HUDEP-2 (cell line): ENCODE measurements around the gene RIOK1.
"Not testable (repeated sequence)": the region's sequence is repeated elsewhere in the genome, so short reads cannot be mapped to it uniquely, and the experiment has no call there.

ENCODE experiments used
- DNase-seq, 76 experiments: peaks; one replicate each; lab custom pipeline; 2025; ENCODE audit not compliant: unreplicated experiment in 76 of 76; lab: John Stamatoyannopoulos, UW

The RIOK1 gene

GRCh38 chr6:7389451-7390225, at the start of gene RIOK1, which contains the start of gene CAGE1:
TSS of gene RIOK1 (plus strand) at chr6:7389808. CDS start at chr6:7390003, 195 bp downstream.
TSS of gene CAGE1 (minus strand) at chr6:7389742. CDS start at chr6:7387173, 2,569 bp downstream.
- peak; percentile 44 to 99 (median 97) for DNase-seq

DNA sequence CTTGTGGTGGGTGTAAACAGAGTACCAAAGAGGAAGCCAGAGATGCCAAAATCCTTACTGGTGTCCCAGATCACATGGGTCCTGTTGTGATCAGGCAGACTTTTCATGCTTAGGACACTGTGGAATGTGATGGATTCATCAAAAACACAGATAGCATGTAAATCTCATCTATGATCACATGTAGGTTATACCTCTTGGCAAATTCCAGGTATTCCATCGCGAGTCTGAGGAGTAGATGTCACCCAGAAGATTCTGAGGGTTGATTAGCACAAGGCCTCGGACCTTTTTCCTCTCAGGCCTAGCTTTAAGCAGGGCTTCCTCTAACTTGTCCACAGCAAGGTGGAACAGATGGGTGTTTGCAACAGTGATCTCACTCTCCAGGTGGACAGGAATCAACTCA, 48.3 kb upstream of the RIOK1 start:
- DNase-seq: no peak

DNA sequence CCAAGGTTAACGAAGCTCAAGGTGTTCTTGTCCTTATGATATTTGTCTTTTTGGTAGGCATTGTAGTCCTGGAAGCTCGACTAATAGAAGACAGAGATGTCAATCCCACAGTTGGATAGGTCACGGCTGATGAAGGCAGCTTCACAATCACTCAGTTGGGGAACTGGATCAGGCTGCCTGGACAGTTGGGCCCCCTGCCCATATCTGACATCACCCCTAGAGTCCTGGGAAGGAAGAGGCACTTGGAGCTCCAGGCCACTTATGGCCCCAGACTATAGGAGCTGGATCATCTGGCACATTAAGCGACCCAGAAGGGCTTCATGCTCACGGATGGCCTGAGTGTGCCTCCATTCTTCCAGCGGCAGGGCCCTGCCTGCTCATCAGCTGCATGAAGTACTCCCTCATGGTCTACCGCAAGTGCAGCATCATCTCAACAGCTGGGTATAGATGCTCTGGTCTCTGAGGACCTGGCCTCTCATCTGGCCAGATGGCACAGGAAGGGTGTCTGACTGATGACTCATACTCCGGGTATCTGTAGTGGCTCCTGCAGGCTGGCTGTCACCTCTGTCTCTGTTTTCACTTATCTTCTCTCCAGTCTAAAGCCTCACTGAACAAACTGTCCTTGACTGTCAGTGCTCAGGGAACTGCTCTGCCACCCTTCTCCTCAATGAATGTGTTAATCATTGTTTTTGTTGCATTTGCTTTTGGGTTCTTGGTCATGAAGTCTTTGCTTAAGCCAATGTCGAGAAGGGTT, 47.4 kb upstream of the RIOK1 start:
- DNase-seq: peak in 57 of 76 experiments; percentile 9 to 77 (median 40)

- DNase-seq: no peak
These were observed 45.8 kb upstream of the RIOK1 start for GRCh38 chr6:7343546-7344475.

GRCh38 chr6:7344773-7345450, 44.7 kb upstream of the RIOK1 start:
- DNase-seq: not testable (repeated sequence)

GRCh38 chr6:7347551-7347997, 42.0 kb upstream of the RIOK1 start:
- not testable (repeated sequence) for DNase-seq

- not testable (repeated sequence) for DNase-seq
These were observed 39.0 kb upstream of the RIOK1 start for GRCh38 chr6:7350591-7350990.

- DNase-seq: peak in 13 of 76 experiments; percentile 8 to 63 (median 33)
These were observed 37.7 kb upstream of the RIOK1 start for GRCh38 chr6:7351916-7352315.

- DNase-seq: no peak
These were observed 22.2 kb upstream of the RIOK1 start for GRCh38 chr6:7367408-7367807.

- DNase-seq: no peak
These were observed 15.9 kb upstream of the RIOK1 start for GRCh38 chr6:7373739-7374138.

DNA sequence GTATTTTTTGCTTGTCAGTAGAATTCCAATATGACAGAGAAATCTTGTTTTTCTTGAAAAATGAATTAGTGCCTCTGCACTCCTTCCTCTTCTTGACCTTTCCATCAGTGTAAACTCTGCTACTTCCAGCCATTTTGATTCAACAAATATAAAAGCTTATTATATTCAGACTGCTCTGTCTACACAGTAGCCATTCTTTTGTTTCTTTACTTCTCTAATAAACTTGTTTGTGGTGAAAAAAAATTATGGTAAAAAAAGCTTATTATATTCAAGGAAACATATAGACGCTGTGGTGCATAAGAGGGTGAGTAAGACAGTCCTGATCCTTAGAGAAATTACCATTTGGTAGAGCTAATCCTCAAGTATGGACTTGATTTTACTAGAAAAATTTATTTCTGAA, 11.6 kb upstream of the RIOK1 start:
- no peak for DNase-seq

GRCh38 chr6:7378740-7379139, 10.9 kb upstream of the RIOK1 start:
- DNase-seq: no peak

GRCh38 chr6:7381092-7381491, 8.5 kb upstream of the RIOK1 start:
- DNase-seq: no peak

DNA sequence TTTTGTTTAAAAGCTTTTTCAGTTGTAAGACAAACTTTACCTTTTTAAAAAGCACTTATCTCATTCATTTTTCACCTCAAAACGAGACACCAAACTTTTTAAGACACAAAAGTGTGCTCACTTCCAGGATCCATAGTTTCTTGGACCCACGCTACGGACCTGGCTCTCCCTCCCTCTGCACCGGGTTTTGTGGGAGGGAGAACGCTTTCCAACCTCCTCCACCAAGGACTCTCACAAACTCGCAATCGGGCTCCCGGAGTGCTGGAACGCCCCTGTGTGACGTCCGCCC, 502 bp upstream of the RIOK1 start:
- DNase-seq: peak in 16 of 76 experiments; percentile 51 to 88 (median 74)

DNA sequence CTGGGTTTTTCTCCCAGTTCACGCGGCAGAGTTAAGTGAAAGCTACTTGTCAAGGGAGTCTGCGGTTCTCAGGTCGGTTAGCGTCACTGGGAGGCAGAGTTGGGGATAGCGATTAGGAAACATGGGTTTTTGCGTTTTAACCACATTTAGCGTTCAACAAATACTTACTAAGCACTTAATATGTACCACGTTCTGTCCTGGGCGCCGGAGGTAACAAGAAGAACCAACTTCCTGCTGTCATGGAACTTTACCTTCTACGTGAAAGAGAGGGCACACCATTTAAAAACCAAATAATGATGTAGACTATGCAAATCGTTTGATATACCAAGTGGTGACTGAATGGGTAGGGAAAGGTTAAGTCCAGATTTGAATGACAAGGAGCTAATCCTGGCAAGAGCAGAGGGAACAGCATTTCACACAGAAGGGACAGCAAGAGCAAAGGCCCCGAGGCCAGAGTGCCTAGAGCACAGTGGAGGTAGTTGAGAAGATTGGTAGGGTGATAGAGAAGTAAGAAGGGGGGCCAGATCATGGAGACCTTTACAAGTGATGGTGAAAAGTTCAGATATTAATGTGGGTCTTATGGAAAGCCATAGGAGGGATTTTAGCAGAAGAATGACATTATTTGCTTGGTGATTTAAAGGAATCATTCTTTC, 744 bp downstream of the RIOK1 start:
- DNase-seq: peak in 9 of 76 experiments; percentile 5 to 67 (median 24)

DNA sequence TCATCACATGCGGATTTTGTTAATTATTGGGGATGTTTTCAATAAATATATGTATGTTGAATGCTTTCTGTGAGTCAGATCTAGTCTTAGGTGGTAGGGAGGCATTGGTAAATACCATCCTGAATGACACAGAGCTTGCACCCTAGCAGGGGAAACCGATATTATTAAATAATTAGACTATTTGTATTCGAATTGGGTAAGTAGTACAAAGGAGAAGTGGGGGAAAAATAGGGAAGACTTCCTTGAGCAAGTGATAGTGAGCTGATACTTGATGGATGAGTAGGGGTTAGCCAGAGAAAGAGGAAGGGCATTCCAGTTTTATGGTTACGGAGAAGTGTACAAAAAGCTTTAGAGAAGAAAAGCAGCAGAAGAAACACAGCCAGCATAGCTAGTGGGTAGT, 1.5 kb downstream of the RIOK1 start:
- DNase-seq: no peak

GRCh38 chr6:7392402-7392801, 2.8 kb downstream of the RIOK1 start:
- DNase-seq: no peak

GRCh38 chr6:7401075-7401474, 11.5 kb downstream of the RIOK1 start:
- no peak for DNase-seq

GRCh38 chr6:7402716-7403115, 13.1 kb downstream of the RIOK1 start:
- DNase-seq: no peak

DNA sequence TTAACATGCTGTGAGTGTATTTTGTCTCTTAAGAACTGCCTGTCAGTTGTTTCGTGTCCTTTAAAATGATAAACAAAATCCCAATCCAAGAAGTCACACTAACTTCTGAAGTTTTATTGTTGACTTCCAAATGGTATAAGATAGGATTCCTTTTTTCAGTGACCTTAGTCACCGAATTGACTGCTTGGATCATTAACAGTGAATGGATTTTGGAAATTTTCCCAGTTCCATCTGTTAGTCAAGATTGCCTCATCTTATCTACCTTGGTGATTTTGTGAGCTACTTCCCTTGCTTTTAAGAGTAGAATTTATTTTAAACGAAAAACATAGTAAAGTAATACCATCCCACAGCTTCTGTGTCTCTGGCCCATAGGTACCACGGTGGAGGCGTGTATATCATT, 14.9 kb downstream of the RIOK1 start:
- DNase-seq: no peak
